Measurements from ENCODE around the gene GJC1. TPM values are rescaled to one million over a fixed set of nuclear protein-coding genes. Genes with fewer than 3 reads are reported as not detected.

GJC1 gene
- total RNA-seq, 2 experiments from 2014 or later, result 1.6 to 2.2 TPM

- ChIA-PET CTCF (no interaction called here), POLR2A (interaction anchor here (0.6 kb wide), 1 partner anchor 15 kb away, joined by 3 read pairs; no protein-coding TSS in a partner anchor)
- Mint-ChIP-seq H3K4me3 (no peak overlapping the region), H3K4me1 (ENCODE audit: low read depth) (no peaks in the 10 kb centered on the region), H3K9me3 (ENCODE audit: insufficient read depth) (no peaks in the 10 kb centered on the region), H3K27ac (no peak overlapping the region), H3K27me3 (ENCODE audit: low read depth) (peaks cover 16% of the 10 kb centered on the region), H3K36me3 (ENCODE audit: low read depth) (peaks cover 8% of the 10 kb centered on the region)
- DNase-seq (no peak), ATAC-seq (no peak)
Measured at GRCh38 chr17:44754276-44754675, 75.8 kb downstream of the GJC1 start.

- no peak overlapping the region for H3K27ac Mint-ChIP-seq
- peaks cover 14% of the 10 kb centered on the region for H3K27me3 Mint-ChIP-seq (ENCODE audit: low read depth)
- H3K4me1 Mint-ChIP-seq (ENCODE audit: low read depth), result no peaks in the 10 kb centered on the region
- H3K9me3 Mint-ChIP-seq (ENCODE audit: insufficient read depth), result no peaks in the 10 kb centered on the region
- DNase-seq (no peak), ATAC-seq (no peak)
- POLR2A ChIA-PET, result no interaction called here
- CTCF ChIA-PET, result interaction anchor here (0.7 kb wide), 1 partner anchor 26 kb away, joined by 3 read pairs; no protein-coding TSS in a partner anchor
- peaks cover 8% of the 10 kb centered on the region for H3K36me3 Mint-ChIP-seq (ENCODE audit: low read depth)
- no peak overlapping the region for H3K4me3 Mint-ChIP-seq
Measured at GRCh38 chr17:44752953-44753861, 76.9 kb downstream of the GJC1 start.

GRCh38 chr17:44751806-44752205, 78.3 kb downstream of the GJC1 start:
- no peak overlapping the region for H3K27ac Mint-ChIP-seq
- DNase-seq (no peak), ATAC-seq (no peak)
- peaks cover 15% of the 10 kb centered on the region for H3K36me3 Mint-ChIP-seq (ENCODE audit: low read depth)
- peaks cover 5% of the 10 kb centered on the region for H3K4me1 Mint-ChIP-seq (ENCODE audit: low read depth)
- no peak overlapping the region for H3K4me3 Mint-ChIP-seq
- H3K9me3 Mint-ChIP-seq (ENCODE audit: insufficient read depth), result no peaks in the 10 kb centered on the region
- CTCF ChIA-PET, result no interaction called here
- POLR2A ChIA-PET, result no interaction called here
- H3K27me3 Mint-ChIP-seq (ENCODE audit: low read depth), result peaks cover under 1% of the 10 kb centered on the region

GRCh38 chr17:44751331-44751730, 78.8 kb downstream of the GJC1 start:
- peaks cover 16% of the 10 kb centered on the region for H3K36me3 Mint-ChIP-seq (ENCODE audit: low read depth)
- no peaks in the 10 kb centered on the region for H3K9me3 Mint-ChIP-seq (ENCODE audit: insufficient read depth)
- POLR2A ChIA-PET, result no interaction called here
- peaks cover 5% of the 10 kb centered on the region for H3K4me1 Mint-ChIP-seq (ENCODE audit: low read depth)
- DNase-seq (no peak), ATAC-seq (no peak)
- CTCF ChIA-PET, result no interaction called here
- peak overlapping the region; percentile 35 for H3K27ac Mint-ChIP-seq
- no peak overlapping the region for H3K4me3 Mint-ChIP-seq
- H3K27me3 Mint-ChIP-seq (ENCODE audit: low read depth), result no peaks in the 10 kb centered on the region

- CTCF ChIA-PET, result no interaction called here
- peaks cover 5% of the 10 kb centered on the region for H3K4me1 Mint-ChIP-seq (ENCODE audit: low read depth)
- H3K36me3 Mint-ChIP-seq (ENCODE audit: low read depth), result peaks cover 20% of the 10 kb centered on the region
- POLR2A ChIA-PET, result no interaction called here
- H3K4me3 Mint-ChIP-seq, result no peak overlapping the region
- DNase-seq (no peak), ATAC-seq (no peak)
- no peak overlapping the region for H3K27ac Mint-ChIP-seq
- H3K9me3 Mint-ChIP-seq (ENCODE audit: insufficient read depth), result no peaks in the 10 kb centered on the region
- H3K27me3 Mint-ChIP-seq (ENCODE audit: low read depth), result no peaks in the 10 kb centered on the region
Measured at GRCh38 chr17:44749980-44750318, 80.1 kb downstream of the GJC1 start.

- peaks cover 5% of the 10 kb centered on the region for H3K4me1 Mint-ChIP-seq (ENCODE audit: low read depth)
- no peaks in the 10 kb centered on the region for H3K9me3 Mint-ChIP-seq (ENCODE audit: insufficient read depth)
- DNase-seq, result no peak
- H3K36me3 Mint-ChIP-seq (ENCODE audit: low read depth), result peaks cover 22% of the 10 kb centered on the region
- ChIA-PET POLR2A (no interaction called here), CTCF (no interaction called here)
- no peak overlapping the region for H3K4me3 Mint-ChIP-seq
- no peak for ATAC-seq
- no peak overlapping the region for H3K27ac Mint-ChIP-seq
- H3K27me3 Mint-ChIP-seq (ENCODE audit: low read depth), result no peaks in the 10 kb centered on the region
Measured at GRCh38 chr17:44749076-44749979, 80.8 kb downstream of the GJC1 start.

Other genes with a start within 250 kb of the GJC1 start
- gene MEIOC, start 173.8 kb downstream of the GJC1 start, total RNA-seq, result under 1 TPM; 0.16 to 0.26 TPM
- 10 to 100 TPM; 24.0 to 26.3 TPM for gene CCDC43, start 140.5 kb downstream of the GJC1 start, total RNA-seq
- gene DBF4B, start 121.6 kb downstream of the GJC1 start, total RNA-seq, result 10 to 100 TPM; 35.1 to 36.4 TPM
- gene ADAM11, start 71.3 kb downstream of the GJC1 start, total RNA-seq, result under 1 TPM; 0.24 to 0.39 TPM
- gene HIGD1B, start 17.6 kb upstream of the GJC1 start, total RNA-seq, result not detected
- 100 to 1,000 TPM; 148 to 156 TPM for gene EFTUD2, start 69.2 kb upstream of the GJC1 start, total RNA-seq
- gene GFAP, start 85.2 kb upstream of the GJC1 start, total RNA-seq, result not detected
- 100 to 1,000 TPM; 104 to 113 TPM for gene KIF18B, start 117.5 kb upstream of the GJC1 start, total RNA-seq
- gene C1QL1, start 138.0 kb upstream of the GJC1 start, total RNA-seq, result under 1 TPM; 0.34 to 0.68 TPM
- gene DCAKD, start 221.3 kb upstream of the GJC1 start, total RNA-seq, result 10 to 100 TPM; 32.9 to 33.7 TPM
- gene NMT1, start 231.0 kb upstream of the GJC1 start, total RNA-seq, result 100 to 1,000 TPM; 125 to 143 TPM